ENCODE data around the gene ERAL1. TPM values are rescaled to one million over a fixed set of nuclear protein-coding genes. Genes with fewer than 3 reads are reported as not detected.
A peak's percentile ranks its signal among the peaks of the same experiment; 100 is the strongest.
"Not testable (repeated sequence)": the region's sequence is repeated elsewhere in the genome, so short reads cannot be mapped to it uniquely, and the experiment has no call there.

The ERAL1 gene
- total RNA-seq, 5 donors from 2014 or later (not counting 1 experiment from before 2014, with no cell fraction given) = 18.9 to 33.7 (median 29.0) TPM

GRCh38 chr17:28902819-28903545 lies 48.2 kb downstream of the ERAL1 start, which contains the start of gene DHRS13:
Gene DHRS13, minus strand, starts transcription at chr17:28903079. Its CDS starts 135 bp downstream, at chr17:28902944.
- H3K4me1 Mint-ChIP-seq = peaks cover 38 to 42% (median 42%) of the 10 kb centered on the region in 3 donors
- no peaks in the 10 kb centered on the region for H3K9me3 ChIP-seq
- ChIA-PET POLR2A (interaction anchor here in 1 of 2 donors (1.2 kb wide), 1 partner anchor 47 kb away, joined by 4 read pairs; no protein-coding TSS in a partner anchor), CTCF (interaction anchor here (0.6 to 4.2 kb wide), 8 partner anchors 9 to 139 kb away, joined by 3 to 22 read pairs (median 3); partner anchors contain the start of genes FAM222B (in 1 of the 2) and PHF12 (in 1 of the 2))
- H3K36me3 ChIP-seq (ENCODE audit: control insufficient read depth in 2 of 2, extremely low read depth in 1 of 2, insufficient read depth in 1 of 2, low read length in 1 of 2) = peaks cover 9 to 35% of the 10 kb centered on the region in 2 donors
- peak within 1 kb of the TSS; percentile 62 for H3K27ac ChIP-seq (ENCODE audit: low read length)
- peak within 1 kb of the TSS; percentile 88 to 94 (median 89) for H3K4me3 Mint-ChIP-seq
- H3K36me3 Mint-ChIP-seq = peaks cover 28% of the 10 kb centered on the region
- peaks cover 7 to 34% of the 10 kb centered on the region in 2 experiments for H3K4me1 ChIP-seq (ENCODE audit: control insufficient read depth in 1 of 2, extremely low read depth in 1 of 2, insufficient read depth in 2 of 2, low read length in 2 of 2)
- peak within 1 kb of the TSS; percentile 55 to 76 for H3K4me3 ChIP-seq (ENCODE audit: control insufficient read depth in 1 of 2, extremely low read depth in 1 of 2, low read length in 1 of 2)
- ATAC-seq (replicated peaks in 1 of 4) (peak; percentile 86 to 93 (median 89)), DNase-seq (peak; percentile 88 to 99 (median 93))
- H3K9me3 Mint-ChIP-seq = no peaks in the 10 kb centered on the region
- under 1% methylated on average over 54 of the region's 55 CpGs for WGBS (ENCODE audit: insufficient coverage)
- no peaks in the 10 kb centered on the region for H3K27me3 ChIP-seq (replicated peaks in 1 of 2; ENCODE audit: control insufficient read depth in 2 of 2, extremely low read depth in 1 of 2, insufficient read depth in 2 of 2, low read length in 1 of 2)
- peak within 1 kb of the TSS; percentile 92 to 93 for H3K27ac Mint-ChIP-seq
- H3K27me3 Mint-ChIP-seq = no peaks in the 10 kb centered on the region

GRCh38 chr17:28903546-28903841 lies 48.7 kb downstream of the ERAL1 start:
- Mint-ChIP-seq H3K4me3 (peak overlapping the region; percentile 88 to 94 (median 89)), H3K27ac (peak overlapping the region; percentile 70 to 80), H3K36me3 (peaks cover 29% of the 10 kb centered on the region), H3K4me1 (peaks cover 33 to 40% (median 38%) of the 10 kb centered on the region in 3 donors)
- peak overlapping the region; percentile 56 for H3K27ac ChIP-seq (ENCODE audit: low read length)
- ATAC-seq (replicated peaks in 1 of 4); H3K4me3 ChIP-seq (ENCODE audit: control insufficient read depth in 1 of 2, extremely low read depth in 1 of 2, low read length in 1 of 2); H3K9me3 ChIP-seq; H3K9me3 Mint-ChIP-seq; H3K27me3 Mint-ChIP-seq; DNase-seq; H3K27me3 ChIP-seq (replicated peaks in 1 of 2; ENCODE audit: control insufficient read depth in 2 of 2, extremely low read depth in 1 of 2, insufficient read depth in 2 of 2, low read length in 1 of 2): not testable (repeated sequence)
- ChIA-PET CTCF (interaction anchor here (0.6 to 4.2 kb wide), 4 partner anchors 47 to 140 kb away, joined by 3 to 22 read pairs (median 6); partner anchors contain the start of gene PHF12 (in 1 of the 2)), POLR2A (interaction anchor here in 1 of 2 donors (0.7 kb wide), 1 partner anchor 301 kb away, joined by 5 read pairs; no protein-coding TSS in a partner anchor)
- WGBS (ENCODE audit: insufficient coverage) = no CpG with 5 or more reads among the region's 5 CpGs
- peaks cover 10 to 40% of the 10 kb centered on the region in 2 donors for H3K36me3 ChIP-seq (ENCODE audit: control insufficient read depth in 2 of 2, extremely low read depth in 1 of 2, insufficient read depth in 1 of 2, low read length in 1 of 2)
- peaks cover 6 to 29% of the 10 kb centered on the region in 2 experiments for H3K4me1 ChIP-seq (ENCODE audit: control insufficient read depth in 1 of 2, extremely low read depth in 1 of 2, insufficient read depth in 2 of 2, low read length in 2 of 2)

- H3K27me3 Mint-ChIP-seq = no peaks in the 10 kb centered on the region
- ATAC-seq (replicated peaks in 1 of 4) = no peak
- peak overlapping the region in 1 of 2 donors; percentile 29 for H3K27ac Mint-ChIP-seq
- H3K4me1 Mint-ChIP-seq = peaks cover 23 to 32% (median 28%) of the 10 kb centered on the region in 3 donors
- Histone ChIP-seq H3K27ac (ENCODE audit: low read length) (no peak overlapping the region), H3K27me3 (replicated peaks in 1 of 2; ENCODE audit: control insufficient read depth in 2 of 2, extremely low read depth in 1 of 2, insufficient read depth in 2 of 2, low read length in 1 of 2) (no peaks in the 10 kb centered on the region), H3K4me3 (ENCODE audit: control insufficient read depth in 1 of 2, extremely low read depth in 1 of 2, low read length in 1 of 2) (no peak overlapping the region), H3K9me3 (no peaks in the 10 kb centered on the region), H3K36me3 (ENCODE audit: control insufficient read depth in 2 of 2, extremely low read depth in 1 of 2, insufficient read depth in 1 of 2, low read length in 1 of 2) (peaks cover 18 to 50% of the 10 kb centered on the region in 2 donors), H3K4me1 (ENCODE audit: control insufficient read depth in 1 of 2, extremely low read depth in 1 of 2, insufficient read depth in 2 of 2, low read length in 2 of 2) (peaks cover 6 to 23% of the 10 kb centered on the region in 2 experiments)
- no peak overlapping the region for H3K4me3 Mint-ChIP-seq
- ChIA-PET POLR2A (interaction anchor here in 1 of 2 donors (0.5 kb wide), 1 partner anchor 43 kb away, joined by 3 read pairs; no protein-coding TSS in a partner anchor), CTCF (interaction anchor here (0.6 to 4.2 kb wide), 3 partner anchors 141 to 178 kb away, joined by 3 to 22 read pairs (median 4); no protein-coding TSS in a partner anchor)
- no peaks in the 10 kb centered on the region for H3K9me3 Mint-ChIP-seq
- 42% methylated on average over 2 of the region's 4 CpGs for WGBS (ENCODE audit: insufficient coverage)
- DNase-seq = no peak
- peaks cover 30% of the 10 kb centered on the region for H3K36me3 Mint-ChIP-seq
Measured at GRCh38 chr17:28904800-28905199, 50.0 kb downstream of the ERAL1 start.

- ChIA-PET CTCF (interaction anchor here in 1 of 2 donors (0.9 to 1.4 kb wide), 3 partner anchors 8 to 143 kb away, joined by 3 to 4 read pairs (median 3); partner anchors contain the start of gene FLOT2), POLR2A (no interaction called here)
- 89% methylated on average over 5 of the region's 9 CpGs for WGBS (ENCODE audit: insufficient coverage)
- Mint-ChIP-seq H3K36me3 (peaks cover 32% of the 10 kb centered on the region), H3K27me3 (no peaks in the 10 kb centered on the region), H3K4me1 (peaks cover 13 to 24% (median 17%) of the 10 kb centered on the region in 3 donors), H3K9me3 (no peaks in the 10 kb centered on the region), H3K4me3 (no peak overlapping the region), H3K27ac (no peak overlapping the region)
- H3K4me3 ChIP-seq (ENCODE audit: control insufficient read depth in 1 of 2, extremely low read depth in 1 of 2, low read length in 1 of 2) = no peak overlapping the region
- peaks cover 6 to 15% of the 10 kb centered on the region in 2 experiments for H3K4me1 ChIP-seq (ENCODE audit: control insufficient read depth in 1 of 2, extremely low read depth in 1 of 2, insufficient read depth in 2 of 2, low read length in 2 of 2)
- no peaks in the 10 kb centered on the region for H3K9me3 ChIP-seq
- peaks cover 30 to 58% of the 10 kb centered on the region in 2 donors for H3K36me3 ChIP-seq (ENCODE audit: control insufficient read depth in 2 of 2, extremely low read depth in 1 of 2, insufficient read depth in 1 of 2, low read length in 1 of 2)
- H3K27ac ChIP-seq (ENCODE audit: low read length) = no peak overlapping the region
- DNase-seq = no peak
- ATAC-seq (replicated peaks in 1 of 4) = no peak
- H3K27me3 ChIP-seq (replicated peaks in 1 of 2; ENCODE audit: control insufficient read depth in 2 of 2, extremely low read depth in 1 of 2, insufficient read depth in 2 of 2, low read length in 1 of 2) = no peaks in the 10 kb centered on the region
Measured at GRCh38 chr17:28906276-28906675, 51.5 kb downstream of the ERAL1 start.

- H3K27me3 ChIP-seq (replicated peaks in 1 of 2; ENCODE audit: control insufficient read depth in 2 of 2, extremely low read depth in 1 of 2, insufficient read depth in 2 of 2, low read length in 1 of 2) = no peaks in the 10 kb centered on the region
- no peaks in the 10 kb centered on the region for H3K9me3 ChIP-seq
- ATAC-seq (replicated peaks in 1 of 4) (no peak), DNase-seq (no peak)
- H3K36me3 ChIP-seq (ENCODE audit: control insufficient read depth in 2 of 2, extremely low read depth in 1 of 2, insufficient read depth in 1 of 2, low read length in 1 of 2) = peaks cover 36 to 64% of the 10 kb centered on the region in 2 donors
- 91% methylated on average over 4 of the region's 7 CpGs for WGBS (ENCODE audit: insufficient coverage)
- Mint-ChIP-seq H3K27me3 (no peaks in the 10 kb centered on the region), H3K4me3 (no peak overlapping the region), H3K4me1 (peaks cover 8 to 18% (median 12%) of the 10 kb centered on the region in 3 donors), H3K9me3 (no peaks in the 10 kb centered on the region), H3K27ac (peak overlapping the region in 1 of 2 donors; percentile 48), H3K36me3 (peaks cover 33% of the 10 kb centered on the region)
- ChIA-PET POLR2A (interaction anchor here (0.6 kb wide), 2 partner anchors 30 to 219 kb away, joined by 3 to 4 read pairs; no protein-coding TSS in a partner anchor), CTCF (interaction anchor here in 1 of 2 donors (0.9 to 1.4 kb wide), 5 partner anchors 9 to 179 kb away, joined by 3 to 4 read pairs (median 3); partner anchors contain the start of genes FLOT2 and NEK8)
- no peak overlapping the region for H3K27ac ChIP-seq (ENCODE audit: low read length)
- H3K4me3 ChIP-seq (ENCODE audit: control insufficient read depth in 1 of 2, extremely low read depth in 1 of 2, low read length in 1 of 2) = no peak overlapping the region
- H3K4me1 ChIP-seq (ENCODE audit: control insufficient read depth in 1 of 2, extremely low read depth in 1 of 2, insufficient read depth in 2 of 2, low read length in 2 of 2) = peaks cover 2 to 9% of the 10 kb centered on the region in 2 experiments
Measured at GRCh38 chr17:28906706-28907438, 52.1 kb downstream of the ERAL1 start.
